NCI-H1694 treated with DMSO at 0.1 percent for 48 hours (cell line): ENCODE data around the gene KRT9.
A peak's percentile ranks its signal among the peaks of the same experiment; 100 is the strongest.
"Not testable (repeated sequence)": the region's sequence is repeated elsewhere in the genome, so short reads cannot be mapped to it uniquely, and the experiment has no call there.

Experiments used
- DNase-seq: peaks from one replicate; lab custom pipeline; 2025; lab: John Stamatoyannopoulos, UW

The KRT9 gene

DNA sequence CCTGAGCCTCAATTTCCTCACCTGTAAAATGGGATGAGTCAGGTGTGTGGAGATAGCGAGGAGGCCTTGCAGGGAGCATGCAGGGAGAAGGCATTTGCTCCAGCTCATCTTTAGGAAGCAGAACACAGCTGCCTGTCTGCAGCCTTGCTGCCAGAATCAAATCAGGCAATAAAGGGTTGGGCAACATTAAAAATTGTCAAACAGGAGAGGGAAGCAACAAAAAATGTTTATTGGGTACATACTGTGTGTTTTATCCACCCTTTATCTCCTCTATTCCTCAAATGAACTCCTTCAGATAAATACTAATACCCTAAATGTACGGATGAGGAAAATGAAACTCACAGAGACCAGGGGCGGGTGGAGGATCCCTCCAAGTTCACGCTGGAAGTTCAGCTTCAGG is 28.5 kb upstream of the KRT9 start:
- no peak for DNase-seq

DNA sequence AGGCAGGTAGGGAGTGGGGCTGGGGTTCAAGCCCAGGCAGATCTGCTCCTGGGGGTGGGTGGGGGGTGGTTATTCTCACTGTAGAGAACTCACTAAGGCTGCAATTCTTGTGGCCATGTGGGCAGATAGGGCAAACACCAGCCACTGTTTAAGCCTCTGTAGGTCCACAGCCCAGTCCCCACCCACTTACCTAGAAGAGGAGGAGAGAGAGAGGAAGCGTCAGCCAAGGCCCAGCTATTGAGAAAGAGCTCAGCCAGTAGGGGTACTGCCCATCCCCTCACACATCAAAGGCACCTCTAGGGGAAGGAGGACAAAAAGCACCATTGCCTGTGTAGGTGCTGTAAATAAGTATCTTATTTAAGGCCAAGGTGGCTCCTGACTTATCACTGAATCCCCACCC is 27.8 kb upstream of the KRT9 start:
- DNase-seq: no peak

- no peak for DNase-seq
Observed at GRCh38 chr17:41595585-41595984, 23.7 kb upstream of the KRT9 start.

GRCh38 chr17:41594363-41594915 is 22.6 kb upstream of the KRT9 start:
- no peak for DNase-seq

- DNase-seq: no peak
Observed at GRCh38 chr17:41593306-41593981, 21.6 kb upstream of the KRT9 start.

GRCh38 chr17:41592601-41593305 is 20.9 kb upstream of the KRT9 start:
- no peak for DNase-seq

- DNase-seq: no peak
Observed at GRCh38 chr17:41589301-41589700, 17.4 kb upstream of the KRT9 start.

GRCh38 chr17:41588126-41588810 is 16.4 kb upstream of the KRT9 start:
- DNase-seq: no peak

- DNase-seq: no peak
Observed at GRCh38 chr17:41586863-41587495, 15.1 kb upstream of the KRT9 start, which contains the start of gene KRT14. Gene KRT14, minus strand, starts transcription at chr17:41586895. Its CDS starts 61 bp downstream, at chr17:41586834.

DNA sequence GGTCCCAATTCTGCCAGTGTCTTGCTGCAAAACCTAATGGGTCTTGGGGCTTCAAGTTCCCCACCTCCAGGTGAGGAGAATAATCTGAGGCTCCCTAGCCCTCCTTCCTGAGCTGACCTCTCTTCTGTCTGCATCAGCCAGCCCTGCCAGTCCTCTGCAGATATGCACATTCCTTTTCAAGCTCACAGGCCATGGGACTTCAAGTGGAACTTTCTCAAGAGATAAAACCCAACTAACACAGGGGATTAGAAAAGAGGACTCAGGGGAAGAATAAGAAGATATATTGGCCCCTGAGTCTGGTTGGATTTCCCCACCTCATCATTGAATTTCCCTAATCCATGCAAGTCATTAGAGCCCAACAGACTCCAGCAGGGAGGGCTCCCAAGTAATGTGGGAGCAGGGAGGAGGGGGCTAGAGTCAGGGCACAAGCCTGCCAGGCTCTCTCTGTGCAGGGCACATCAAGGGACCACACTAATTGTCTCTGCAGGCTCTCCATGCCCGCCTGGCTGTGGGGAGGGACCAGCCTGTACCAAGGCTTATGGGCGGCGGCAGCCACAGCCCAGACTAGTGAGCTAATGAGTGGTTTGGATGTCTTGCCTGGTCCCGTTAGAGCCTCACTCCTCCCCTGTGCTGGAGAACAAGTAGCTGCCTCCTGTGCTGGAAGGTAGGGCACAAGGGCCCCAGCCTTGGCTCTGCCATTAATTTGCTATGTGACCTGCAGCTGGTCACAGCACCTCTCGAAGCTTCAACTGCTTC is 13.6 kb upstream of the KRT9 start:
- no peak for DNase-seq

DNA sequence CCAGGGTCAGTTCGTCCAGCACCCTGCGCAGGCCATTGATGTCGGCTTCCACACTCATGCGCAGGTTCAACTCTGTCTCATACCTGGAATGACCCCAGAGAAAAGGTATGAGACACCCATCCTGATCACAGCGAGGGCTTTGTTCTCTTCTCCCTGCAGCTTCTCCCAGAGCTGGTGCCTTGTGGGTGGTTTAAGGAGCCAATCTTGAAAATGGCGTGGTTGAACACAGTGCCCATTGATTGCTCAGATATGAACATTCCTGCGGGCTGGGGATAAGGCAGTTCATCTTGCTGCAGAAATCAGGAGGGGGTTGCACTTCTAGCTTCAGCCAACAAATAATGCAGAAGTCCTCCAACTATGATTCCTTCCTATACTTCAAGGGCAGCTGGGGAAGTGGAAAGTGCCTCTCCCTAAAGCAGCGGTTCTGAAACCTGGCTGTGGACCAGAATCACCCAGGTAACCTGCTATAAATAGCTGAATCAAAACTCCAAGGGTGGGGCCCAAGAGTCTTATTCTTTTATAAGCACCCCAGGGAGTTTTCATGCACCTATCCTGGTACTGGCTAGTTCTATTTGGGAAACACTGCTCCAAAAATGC is 12.6 kb upstream of the KRT9 start:
- DNase-seq: not testable (repeated sequence)

- DNase-seq: no peak
Observed at GRCh38 chr17:41583137-41584127, 11.6 kb upstream of the KRT9 start.

- not testable (repeated sequence) for DNase-seq
Observed at GRCh38 chr17:41582061-41582968, 10.5 kb upstream of the KRT9 start.

DNA sequence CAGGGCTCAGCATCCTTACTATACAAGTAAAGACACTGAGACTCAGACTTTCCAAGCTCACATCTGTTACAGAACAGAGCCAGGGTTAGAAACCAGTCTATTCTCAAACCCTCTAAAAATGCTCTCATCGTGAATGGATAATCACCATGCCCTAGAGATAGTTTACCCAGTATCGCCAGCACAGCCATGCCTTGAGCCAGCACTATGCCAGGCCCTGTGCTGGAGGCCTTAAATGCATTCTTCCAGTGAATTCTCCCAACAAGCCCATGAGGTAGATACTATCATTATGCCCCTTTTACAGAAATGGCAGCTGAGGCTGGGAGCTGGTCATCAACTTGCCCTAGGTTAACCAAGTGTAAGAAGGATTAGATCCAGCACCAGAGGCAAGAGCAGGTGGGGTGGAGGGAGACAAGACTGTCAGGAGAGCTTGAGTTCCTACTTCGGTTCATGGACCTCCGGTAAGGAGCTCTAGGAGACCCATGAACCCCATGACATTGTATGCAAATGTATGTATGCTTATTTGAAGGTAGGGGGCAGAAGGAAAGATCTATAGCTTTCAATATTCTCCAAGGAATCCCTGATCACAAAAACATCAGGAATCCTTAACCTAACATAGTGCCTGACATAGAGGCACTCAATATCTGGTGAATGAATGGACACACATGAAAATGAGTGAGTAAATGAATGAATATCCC is 9.7 kb upstream of the KRT9 start:
- DNase-seq: no peak

DNA sequence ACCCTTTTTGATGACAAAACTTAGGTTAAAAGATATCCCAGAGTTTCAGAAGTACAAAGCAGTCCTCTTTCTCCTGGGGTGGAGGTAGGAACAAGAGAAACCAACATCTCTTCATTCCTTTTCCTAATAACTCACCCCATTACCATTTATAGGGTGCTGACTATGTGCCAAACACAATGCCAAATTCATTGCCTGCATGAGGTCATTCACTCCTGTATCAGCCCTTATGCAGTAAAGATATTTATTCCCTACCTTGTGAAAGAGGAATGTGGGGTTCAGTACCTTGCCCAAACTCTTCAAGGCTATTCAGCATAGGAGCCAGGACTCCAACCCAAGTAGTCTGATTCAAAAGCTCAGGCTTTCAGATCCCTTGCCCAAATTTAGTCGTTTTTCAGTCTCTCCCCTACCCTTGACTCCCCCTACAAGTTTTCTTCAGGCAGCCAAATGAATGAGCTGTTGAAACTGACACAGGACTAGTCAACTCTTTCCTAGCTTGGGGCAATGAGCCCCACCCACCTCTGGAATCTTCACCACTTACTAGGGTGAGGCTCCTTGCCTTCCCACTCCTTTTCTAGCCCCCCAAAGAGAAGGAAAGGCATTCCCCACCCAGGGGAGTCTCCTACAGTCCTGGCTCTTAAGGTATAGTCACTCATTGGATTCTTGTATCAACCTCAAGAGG is 9.0 kb upstream of the KRT9 start:
- DNase-seq: no peak

GRCh38 chr17:41580244-41580575 is 8.4 kb upstream of the KRT9 start:
- DNase-seq: no peak

- peak; percentile 66 for DNase-seq
Observed at GRCh38 chr17:41579484-41580243, 7.8 kb upstream of the KRT9 start.
